ENCODE data around the gene STAG1.
"Not testable (repeated sequence)": the region's sequence is repeated elsewhere in the genome, so short reads cannot be mapped to it uniquely, and the experiment has no call there.

STAG1 gene

GRCh38 chr3:136698361-136698760, 53.8 kb downstream of the STAG1 start:
- DNase-seq: no peak

- no peak for DNase-seq
These were observed 55.4 kb downstream of the STAG1 start for GRCh38 chr3:136696797-136697196.

- DNase-seq: no peak
These were observed 57.9 kb downstream of the STAG1 start for GRCh38 chr3:136694321-136694720.

- no peak for DNase-seq
These were observed 61.6 kb downstream of the STAG1 start for GRCh38 chr3:136690599-136690998.

GRCh38 chr3:136685882-136686281, 66.3 kb downstream of the STAG1 start:
- DNase-seq: no peak

GRCh38 chr3:136682740-136683312, 69.4 kb downstream of the STAG1 start:
- no peak for DNase-seq

GRCh38 chr3:136678981-136679380, 73.2 kb downstream of the STAG1 start:
- no peak for DNase-seq

- no peak for DNase-seq
These were observed 76.2 kb downstream of the STAG1 start for GRCh38 chr3:136676009-136676408.

GRCh38 chr3:136675150-136675858, 76.9 kb downstream of the STAG1 start:
- no peak for DNase-seq

- no peak for DNase-seq
These were observed 79.7 kb downstream of the STAG1 start for GRCh38 chr3:136672457-136672856.

GRCh38 chr3:136671921-136672320, 80.3 kb downstream of the STAG1 start:
- DNase-seq: no peak

GRCh38 chr3:136670166-136670565, 82.0 kb downstream of the STAG1 start:
- DNase-seq: no peak

- no peak for DNase-seq
These were observed 85.1 kb downstream of the STAG1 start for GRCh38 chr3:136667081-136667480.

GRCh38 chr3:136666301-136666700, 85.9 kb downstream of the STAG1 start:
- DNase-seq: not testable (repeated sequence)

- DNase-seq: no peak
These were observed 87.4 kb downstream of the STAG1 start for GRCh38 chr3:136664771-136665170.

- no peak for DNase-seq
These were observed 90.9 kb downstream of the STAG1 start for GRCh38 chr3:136661282-136661681.

- DNase-seq: no peak
These were observed 93.1 kb downstream of the STAG1 start for GRCh38 chr3:136658946-136659682.

- DNase-seq: no peak
These were observed 94.7 kb downstream of the STAG1 start for GRCh38 chr3:136657526-136657925.

GRCh38 chr3:136653628-136654027, 98.5 kb downstream of the STAG1 start:
- no peak for DNase-seq

GRCh38 chr3:136651581-136651980, 100.6 kb downstream of the STAG1 start:
- no peak for DNase-seq

- DNase-seq: no peak
These were observed 101.7 kb downstream of the STAG1 start for GRCh38 chr3:136650461-136650860.

- no peak for DNase-seq
These were observed 106.3 kb downstream of the STAG1 start for GRCh38 chr3:136645915-136646314.

GRCh38 chr3:136644212-136644611, 108.0 kb downstream of the STAG1 start:
- no peak for DNase-seq

- not testable (repeated sequence) for DNase-seq
These were observed 108.8 kb downstream of the STAG1 start for GRCh38 chr3:136643380-136643779.
